Activated B cell treated with CpG ODN at 0.5 μM for 24 hours (primary cell): ENCODE data around the gene MPHOSPH10. TPM values are rescaled to one million over a fixed set of nuclear protein-coding genes. Genes with fewer than 3 reads are reported as not detected.
A peak's percentile ranks its signal among the peaks of the same experiment; 100 is the strongest.

Experiments used
- ATAC-seq: fragments of 200-7000 bp; cut with Tn5 transposase; one replicate; pipeline ENCODE4 v1.10.0; 2021; ENCODE audit warnings: low read depth, mild to moderate bottlenecking, moderate library complexity
- CTCF ChIA-PET: fragments of 350-600 bp; sonication (Branson Sonifier 250); formaldehyde crosslinking; loops from one replicate; lab custom pipeline; 2021; ENCODE audit warnings: antibody characterized with exemption; lab: Charles Lee
- POLR2A ChIA-PET: fragments of 350-600 bp; sonication (Branson Sonifier 250); formaldehyde crosslinking; loops from one replicate; lab custom pipeline; 2021; ENCODE audit warnings: antibody characterized with exemption; lab: Charles Lee
- DNase-seq: peaks from one replicate; pipeline ENCODE4 v3.0.0; 2022
- H3K27ac Mint-ChIP-seq: one replicate; pipeline ENCODE4 v1.8.0; 2020; ENCODE audit warnings: mixed read lengths
- H3K27me3 Mint-ChIP-seq: one replicate; pipeline ENCODE4 v1.8.0; 2021; ENCODE audit warnings: mixed read lengths
- H3K36me3 Mint-ChIP-seq: one replicate; pipeline ENCODE4 v1.8.0; 2021; ENCODE audit warnings: low read depth, mixed read lengths
- H3K4me1 Mint-ChIP-seq: one replicate; pipeline ENCODE4 v1.8.0; 2021; ENCODE audit warnings: mixed read lengths
- H3K4me3 Mint-ChIP-seq: one replicate; pipeline ENCODE4 v1.8.0; 2020; ENCODE audit warnings: mild to moderate bottlenecking, mixed read lengths
- H3K9me3 Mint-ChIP-seq: one replicate; pipeline ENCODE4 v1.8.0; 2020; ENCODE audit warnings: mixed read lengths
- intact Hi-C: fragments of 100-400 bp; cut with micrococcal nuclease; formaldehyde crosslinking; loops from one replicate; pipeline ENCODE4 v1.15.1; 2024
- total RNA-seq: library from RNA; stranded (reverse); gene quantifications from 2 replicates; pipeline ENCODE4 v1.2.3, GENCODE V29; 2022
- TF ChIP-seq, protein P1 (sequence below): fragments of 200-600 bp; IDR thresholded peaks from one replicate; pipeline ENCODE4 v1.8.0; 2022; ENCODE audit warnings: antibody characterized with exemption, mild to moderate bottlenecking

The MPHOSPH10 gene
- total RNA-seq, 1 donor from 2014 or later = 47.6 TPM

DNA sequence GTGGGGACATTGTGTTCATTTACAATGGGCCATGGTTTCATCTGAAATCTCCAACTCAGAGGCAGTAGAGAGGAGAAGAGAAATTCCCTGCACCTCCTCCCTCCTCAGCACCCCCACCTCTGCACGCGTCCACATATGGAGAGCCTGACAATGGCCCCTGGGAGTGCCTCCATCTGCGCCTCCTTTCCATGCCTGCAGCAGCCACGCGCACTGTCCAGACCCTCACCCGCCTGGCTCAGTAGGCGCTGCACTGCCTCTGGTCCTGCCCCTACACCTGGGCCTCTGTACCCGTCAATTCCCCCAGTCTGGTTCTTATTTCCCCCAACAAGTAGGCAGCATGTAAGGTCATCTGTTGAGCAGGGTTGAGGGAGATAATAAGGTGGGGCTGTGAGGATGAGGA lies 23.8 kb downstream of the MPHOSPH10 start:
- TF ChIP-seq, protein P1, sequence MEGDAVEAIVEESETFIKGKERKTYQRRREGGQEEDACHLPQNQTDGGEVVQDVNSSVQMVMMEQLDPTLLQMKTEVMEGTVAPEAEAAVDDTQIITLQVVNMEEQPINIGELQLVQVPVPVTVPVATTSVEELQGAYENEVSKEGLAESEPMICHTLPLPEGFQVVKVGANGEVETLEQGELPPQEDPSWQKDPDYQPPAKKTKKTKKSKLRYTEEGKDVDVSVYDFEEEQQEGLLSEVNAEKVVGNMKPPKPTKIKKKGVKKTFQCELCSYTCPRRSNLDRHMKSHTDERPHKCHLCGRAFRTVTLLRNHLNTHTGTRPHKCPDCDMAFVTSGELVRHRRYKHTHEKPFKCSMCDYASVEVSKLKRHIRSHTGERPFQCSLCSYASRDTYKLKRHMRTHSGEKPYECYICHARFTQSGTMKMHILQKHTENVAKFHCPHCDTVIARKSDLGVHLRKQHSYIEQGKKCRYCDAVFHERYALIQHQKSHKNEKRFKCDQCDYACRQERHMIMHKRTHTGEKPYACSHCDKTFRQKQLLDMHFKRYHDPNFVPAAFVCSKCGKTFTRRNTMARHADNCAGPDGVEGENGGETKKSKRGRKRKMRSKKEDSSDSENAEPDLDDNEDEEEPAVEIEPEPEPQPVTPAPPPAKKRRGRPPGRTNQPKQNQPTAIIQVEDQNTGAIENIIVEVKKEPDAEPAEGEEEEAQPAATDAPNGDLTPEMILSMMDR = no peak
- ATAC-seq (no peak), DNase-seq (no peak)
- ChIA-PET POLR2A (interaction anchor here (1.5 kb wide), 1 partner anchor 82 kb away, joined by 3 read pairs; no protein-coding TSS in a partner anchor), CTCF (interaction anchor here (1.2 to 1.9 kb wide), 3 partner anchors 12 to 131 kb away, joined by 3 to 18 read pairs (median 4); no protein-coding TSS in a partner anchor)
- Mint-ChIP-seq H3K9me3 (no peaks in the 10 kb centered on the region), H3K36me3 (peaks cover 24% of the 10 kb centered on the region), H3K4me1 (peaks cover 4% of the 10 kb centered on the region), H3K4me3 (no peak overlapping the region), H3K27ac (no peak overlapping the region), H3K27me3 (peaks cover 10% of the 10 kb centered on the region)
- intact Hi-C loops = loop anchor here (1.0 kb wide), 1 partner anchor 105 kb away; no protein-coding TSS in a partner anchor

DNA sequence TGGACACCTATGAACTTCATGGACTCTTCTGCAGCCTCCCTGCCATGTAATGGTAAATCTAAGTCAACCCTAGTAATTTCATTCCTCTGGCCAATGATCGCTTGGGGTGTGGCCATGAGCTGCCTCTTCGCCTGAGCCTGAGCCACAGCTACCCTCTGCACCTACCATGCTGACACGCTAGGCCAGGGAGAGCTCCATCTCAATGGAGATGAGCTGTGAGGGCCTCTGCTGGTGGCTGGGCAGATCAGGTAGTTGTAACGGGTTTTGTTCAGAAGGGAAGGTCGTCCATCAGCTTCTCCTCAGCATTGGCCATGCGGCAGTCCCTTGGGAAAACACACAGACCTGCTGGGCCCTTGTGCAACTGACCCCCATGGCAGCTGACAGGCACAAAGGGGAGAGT lies 24.4 kb downstream of the MPHOSPH10 start:
- TF ChIP-seq, protein P1 = no peak
- CTCF ChIA-PET = interaction anchor here (0.8 to 2.1 kb wide), 5 partner anchors 12 to 131 kb away, joined by 3 to 18 read pairs (median 4); no protein-coding TSS in a partner anchor
- H3K4me1 Mint-ChIP-seq = peaks cover 4% of the 10 kb centered on the region
- no peak overlapping the region for H3K4me3 Mint-ChIP-seq
- peaks cover 19% of the 10 kb centered on the region for H3K36me3 Mint-ChIP-seq
- ATAC-seq (peak; percentile 57), DNase-seq (no peak)
- H3K9me3 Mint-ChIP-seq = no peaks in the 10 kb centered on the region
- POLR2A ChIA-PET = interaction anchor here (1.5 kb wide), 1 partner anchor 83 kb away, joined by 3 read pairs; no protein-coding TSS in a partner anchor
- intact Hi-C loops = loop anchor here (1.0 to 5.0 kb wide), 3 partner anchors 105 to 131 kb away; no protein-coding TSS in a partner anchor
- peaks cover 10% of the 10 kb centered on the region for H3K27me3 Mint-ChIP-seq
- H3K27ac Mint-ChIP-seq = no peak overlapping the region

DNA sequence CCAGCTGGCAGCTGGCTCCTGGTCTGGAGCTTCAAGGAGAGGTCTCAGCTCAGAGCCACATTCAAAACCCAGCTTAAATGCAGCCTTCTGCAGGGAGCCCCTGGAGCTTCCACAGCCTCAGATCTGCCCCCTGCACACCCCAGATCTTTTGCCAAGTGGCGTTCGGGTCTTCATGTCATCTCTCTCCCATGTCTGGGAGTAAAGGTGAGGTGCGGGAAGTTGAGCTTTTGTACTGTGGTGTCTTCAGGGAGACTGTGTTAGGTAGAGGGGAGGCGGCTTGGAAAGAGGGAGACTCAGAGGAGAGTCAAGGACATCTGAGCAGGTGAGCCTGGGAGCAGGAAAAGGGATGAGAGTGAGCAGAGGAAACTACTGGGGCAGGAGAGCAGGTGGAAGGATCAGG lies 25.4 kb downstream of the MPHOSPH10 start:
- Mint-ChIP-seq H3K4me1 (peaks cover 4% of the 10 kb centered on the region), H3K4me3 (no peak overlapping the region), H3K27me3 (peaks cover 10% of the 10 kb centered on the region), H3K9me3 (no peaks in the 10 kb centered on the region), H3K36me3 (peaks cover 10% of the 10 kb centered on the region), H3K27ac (no peak overlapping the region)
- DNase-seq (no peak), ATAC-seq (no peak)
- POLR2A ChIA-PET = interaction anchor here (1.5 kb wide), 1 partner anchor 84 kb away, joined by 3 read pairs; no protein-coding TSS in a partner anchor
- TF ChIP-seq, protein P1 = no peak
- CTCF ChIA-PET = interaction anchor here (0.7 to 2.9 kb wide), 8 partner anchors 29 to 356 kb away, joined by 3 to 18 read pairs (median 4); partner anchors contain the start of gene ZNF638
- intact Hi-C loops = loop anchor here (1.0 to 5.0 kb wide), 2 partner anchors 121 to 133 kb away; no protein-coding TSS in a partner anchor

DNA sequence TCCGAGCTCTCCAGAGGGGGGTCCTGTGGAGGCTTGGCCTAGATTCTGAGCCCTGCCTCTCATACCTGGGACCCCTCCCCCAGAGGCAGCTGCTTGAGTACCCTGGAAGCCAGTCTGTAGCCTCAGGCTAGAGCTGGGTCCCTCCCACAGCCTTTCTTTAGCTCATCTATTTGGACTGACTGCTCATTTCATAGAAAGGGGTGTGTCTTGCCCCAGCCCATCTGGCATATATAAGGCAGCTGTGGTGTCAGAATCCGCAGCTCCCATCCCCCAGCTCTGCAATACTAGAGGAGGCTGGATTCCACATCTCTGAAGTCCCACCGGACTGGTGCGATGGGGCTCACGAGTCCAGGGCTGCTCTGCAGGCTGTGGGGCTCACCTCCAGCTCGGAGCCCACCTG lies 26.1 kb downstream of the MPHOSPH10 start:
- Mint-ChIP-seq H3K4me3 (no peak overlapping the region), H3K27me3 (peaks cover 10% of the 10 kb centered on the region), H3K36me3 (peaks cover 5% of the 10 kb centered on the region), H3K27ac (no peak overlapping the region), H3K9me3 (no peaks in the 10 kb centered on the region), H3K4me1 (peaks cover 4% of the 10 kb centered on the region)
- no peak for DNase-seq
- ChIA-PET CTCF (interaction anchor here (1.3 to 2.9 kb wide), 4 partner anchors 56 to 355 kb away, joined by 3 to 16 read pairs (median 6); partner anchors contain the start of gene ZNF638), POLR2A (no interaction called here)
- ATAC-seq = no peak
- TF ChIP-seq, protein P1 = no peak
- intact Hi-C loops = loop anchor here (5.0 kb wide), 1 partner anchor 121 kb away; no protein-coding TSS in a partner anchor

DNA sequence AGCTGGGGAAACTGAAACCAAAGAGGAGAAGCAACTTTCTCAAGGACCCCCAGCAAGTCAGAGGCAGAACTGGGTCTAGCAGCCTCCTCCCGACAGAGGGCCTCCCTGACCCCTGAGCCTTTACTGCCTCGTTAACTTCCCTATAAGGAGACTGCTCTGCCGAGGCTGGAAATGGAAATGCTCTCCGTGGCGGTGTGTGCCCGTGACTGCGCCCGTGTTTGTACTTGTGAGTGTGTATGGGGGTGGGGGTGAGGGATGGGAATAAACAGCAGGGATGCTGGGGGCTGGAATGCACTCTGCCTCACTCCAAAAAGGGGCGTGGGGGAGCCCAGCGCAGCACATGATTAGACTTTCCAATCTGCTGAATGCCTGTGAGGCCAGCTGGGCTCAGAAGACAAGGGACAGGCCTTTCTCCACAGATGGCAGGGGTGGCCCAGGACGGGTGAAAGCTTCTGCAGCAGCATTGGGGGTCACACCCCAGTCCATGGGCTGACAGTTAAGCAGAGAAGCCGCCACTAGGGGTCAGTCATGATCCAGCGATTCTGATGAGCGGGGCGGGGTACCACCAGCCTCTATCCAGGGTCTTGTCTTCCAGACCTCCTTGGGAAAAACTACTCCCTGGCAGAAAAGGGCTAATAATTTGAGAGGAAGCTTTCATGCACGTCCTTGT lies 26.8 kb downstream of the MPHOSPH10 start:
- H3K4me1 Mint-ChIP-seq = peaks cover 4% of the 10 kb centered on the region
- no peaks in the 10 kb centered on the region for H3K9me3 Mint-ChIP-seq
- H3K27me3 Mint-ChIP-seq = peaks cover 10% of the 10 kb centered on the region
- ATAC-seq = peak; percentile 68
- ChIA-PET CTCF (interaction anchor here (1.7 to 2.9 kb wide), 2 partner anchors 126 to 354 kb away, joined by 4 to 16 read pairs; no protein-coding TSS in a partner anchor), POLR2A (no interaction called here)
- TF ChIP-seq, protein P1 = no peak
- intact Hi-C loops = loop anchor here (1.0 to 5.0 kb wide), 3 partner anchors 120 to 353 kb away; no protein-coding TSS in a partner anchor
- H3K4me3 Mint-ChIP-seq = no peak overlapping the region
- H3K36me3 Mint-ChIP-seq = no peaks in the 10 kb centered on the region
- peak; percentile 41 for DNase-seq
- no peak overlapping the region for H3K27ac Mint-ChIP-seq
